ENCODE measurements around the gene EIF4E3.

- TF ChIP-seq POLR2A (IDR thresholded peaks at IDR 0.05) (no peak), CTCF (IDR thresholded peaks at IDR 0.05) (no peak)
Measured at GRCh38 chr3:71754610-71755253, 29.5 kb upstream of the EIF4E3 start.
